IMR-90 (cell line): ENCODE measurements around the gene PPAT. TPM values are rescaled to one million over a fixed set of nuclear protein-coding genes. Genes with fewer than 3 reads are reported as not detected.

Experiments
- ATAC-seq: fragments of 200-7000 bp; cut with Tn5 transposase; 2 replicates; pipeline ENCODE4 v1.9.1; 2020; ENCODE audit warnings: low read depth, mild to moderate bottlenecking, moderate library complexity
- BruUV-seq: library from RNA; stranded (reverse); fragments of 400-500 nt; replicated peaks from 2 replicates; lab custom pipeline; 2021; lab: Mats Ljungman, UMichigan
- CTCF ChIA-PET: fragments of 300-600 bp; formaldehyde crosslinking; extraction: SDS; loops from one replicate; lab custom pipeline; 2021; ENCODE audit warnings: antibody characterized with exemption; lab: Yijun Ruan, JAX
- POLR2A ChIA-PET: fragments of 300-600 bp; sonication (Branson Sonifier 250); formaldehyde crosslinking; loops from one replicate; lab custom pipeline; 2022; ENCODE audit warnings: antibody characterized with exemption; ENCODE audit not compliant: unreplicated experiment; lab: Charles Lee
- DNase-seq: peaks from one replicate; pipeline ENCODE4 v3.0.0; 2013
- H2AFZ ChIP-seq: replicated peaks from 2 replicates; pipeline ENCODE3; 2013; ENCODE audit warnings: low read length, mild to moderate bottlenecking; ENCODE audit not compliant: poor library complexity
- H2AK5ac ChIP-seq: 2 replicates; pipeline ENCODE4 v1.6.1; 2013; ENCODE audit warnings: low read depth, low read length, inconsistent platforms
- H2AK9ac ChIP-seq: replicated peaks from 2 replicates; pipeline ENCODE3; 2013; ENCODE audit warnings: mild to moderate bottlenecking, low read depth, low read length, moderate library complexity; ENCODE audit not compliant: poor library complexity
- H2BK120ac ChIP-seq: 2 replicates; pipeline ENCODE4 v1.6.1; 2013; ENCODE audit warnings: low read depth, low read length, inconsistent platforms
- H2BK15ac ChIP-seq: 3 replicates; pipeline ENCODE4 v1.6.1; 2013; ENCODE audit warnings: low read depth, low read length, inconsistent platforms
- H2BK20ac ChIP-seq: 2 replicates; pipeline ENCODE4 v1.6.1; 2013; ENCODE audit warnings: low read depth, mild to moderate bottlenecking, inconsistent platforms, low read length, moderate library complexity
- H2BK5ac ChIP-seq: 2 replicates; pipeline ENCODE4 v1.6.1; 2013; ENCODE audit warnings: mild to moderate bottlenecking, low read depth, low read length, inconsistent platforms; ENCODE audit not compliant: poor library complexity, severe bottlenecking
- H3K14ac ChIP-seq: replicated peaks from 2 replicates; pipeline ENCODE4 v1.6.1; 2013; ENCODE audit warnings: low read depth, low read length, inconsistent platforms
- H3K18ac ChIP-seq: 2 replicates; pipeline ENCODE4 v1.6.1; 2013; ENCODE audit warnings: low read depth, low read length, control low read depth
- H3K23ac ChIP-seq: 2 replicates; pipeline ENCODE4 v1.6.1; 2013; ENCODE audit warnings: low read depth, low read length, inconsistent platforms
- H3K27ac ChIP-seq: 2 replicates; pipeline ENCODE4 v1.5.1; 2013; ENCODE audit warnings: mild to moderate bottlenecking, control low read depth, low read length; ENCODE audit not compliant: insufficient read depth
- H3K27me3 ChIP-seq: 2 replicates; pipeline ENCODE4 v1.6.1; 2013; ENCODE audit warnings: low read length; ENCODE audit not compliant: control insufficient read depth, insufficient read depth
- H3K36me3 ChIP-seq: 2 replicates; pipeline ENCODE4 v1.6.1; 2013; ENCODE audit warnings: low read length, mixed read lengths; ENCODE audit not compliant: control insufficient read depth, insufficient read depth
- H3K4ac ChIP-seq: 2 replicates; pipeline ENCODE4 v1.6.1; 2013; ENCODE audit warnings: low read depth, low read length, inconsistent platforms
- H3K4me1 ChIP-seq: 2 replicates; pipeline ENCODE4 v1.6.1; 2013; ENCODE audit warnings: low read length, mixed read lengths; ENCODE audit not compliant: control insufficient read depth, insufficient read depth
- H3K4me2 ChIP-seq: 2 replicates; pipeline ENCODE4 v1.6.1; 2013; ENCODE audit warnings: low read depth, mild to moderate bottlenecking, control low read depth, low read length, moderate library complexity
- H3K4me3 ChIP-seq: 2 replicates; pipeline ENCODE4 v1.5.1; 2013; ENCODE audit warnings: low read depth, mild to moderate bottlenecking, control low read depth, low read length, moderate library complexity; ENCODE audit not compliant: insufficient read depth
- H3K56ac ChIP-seq: 2 replicates; pipeline ENCODE4 v1.6.1; 2013; ENCODE audit warnings: low read length, inconsistent platforms; ENCODE audit not compliant: insufficient read depth; ENCODE audit errors: extremely low read depth
- H3K79me1 ChIP-seq, 2 experiments: 2 replicates each; pipeline ENCODE4 v1.6.1; 2013; ENCODE audit warnings: low read length in 2 of 2, inconsistent platforms in 1 of 2, low read depth in 1 of 2
- H3K9ac ChIP-seq: 2 replicates; pipeline ENCODE4 v1.6.1; 2013; ENCODE audit warnings: low read depth, low read length, control low read depth
- H3K9me1 ChIP-seq: 2 replicates; pipeline ENCODE4 v1.6.1; 2013; ENCODE audit warnings: low read length, inconsistent platforms; ENCODE audit not compliant: insufficient read depth
- H3K9me3 ChIP-seq: 2 replicates; pipeline ENCODE4 v1.6.1; 2013; ENCODE audit warnings: low read length; ENCODE audit not compliant: control insufficient read depth, insufficient read depth
- H4K20me1 ChIP-seq: 2 replicates; pipeline ENCODE4 v1.6.1; 2013; ENCODE audit warnings: low read length, inconsistent platforms; ENCODE audit not compliant: insufficient read depth
- H4K5ac ChIP-seq: 2 replicates; pipeline ENCODE4 v1.6.1; 2013; ENCODE audit warnings: mild to moderate bottlenecking, low read depth, low read length, control low read depth
- H4K8ac ChIP-seq, 2 experiments: 2 replicates each; pipeline ENCODE4 v1.6.1; 2013; ENCODE audit warnings: low read depth in 2 of 2, low read length in 2 of 2, control low read depth in 1 of 2, inconsistent platforms in 1 of 2
- H4K91ac ChIP-seq: 2 replicates; pipeline ENCODE4 v1.6.1; 2013; ENCODE audit warnings: low read depth, low read length, inconsistent platforms; ENCODE audit not compliant: insufficient read depth
- BHLHE40 ChIP-seq: fragments of 150-350 bp; IDR thresholded peaks from 2 replicates; pipeline ENCODE4 v1.6.1; 2016; ENCODE audit warnings: mild to moderate bottlenecking, low read depth, low read length
- CEBPB ChIP-seq: IDR thresholded peaks from 2 replicates; pipeline ENCODE4 v1.6.1; 2012; ENCODE audit warnings: low read depth, low read length, improper control_type of control experiment
- CHD1 ChIP-seq: IDR thresholded peaks from 2 replicates; pipeline ENCODE4 v1.6.1; 2012; ENCODE audit warnings: low read depth, low read length, improper control_type of control experiment
- FOS ChIP-seq: fragments of 150-350 bp; IDR thresholded peaks from 2 replicates; pipeline ENCODE4 v1.6.1; 2016; ENCODE audit warnings: low read depth, low read length
- MAFK ChIP-seq: IDR thresholded peaks from 2 replicates; pipeline ENCODE4 v1.6.1; 2012; ENCODE audit warnings: low read depth, low read length, improper control_type of control experiment
- MXI1 ChIP-seq: IDR thresholded peaks from 2 replicates; pipeline ENCODE4 v1.6.1; 2012; ENCODE audit warnings: low read depth, mild to moderate bottlenecking, low read length, moderate library complexity, borderline replicate concordance
- NFE2L2 ChIP-seq: fragments of 150-350 bp; IDR thresholded peaks from 2 replicates; pipeline ENCODE4 v1.6.1; 2016; ENCODE audit warnings: low read depth, mild to moderate bottlenecking, low read length
- RAD21 ChIP-seq: IDR thresholded peaks from 2 replicates; pipeline ENCODE4 v1.6.1; 2012; ENCODE audit warnings: low read length, improper control_type of control experiment
- RCOR1 ChIP-seq: IDR thresholded peaks from 2 replicates; pipeline ENCODE4 v1.6.1; 2012; ENCODE audit warnings: mild to moderate bottlenecking, low read length, improper control_type of control experiment; ENCODE audit not compliant: insufficient replicate concordance
- RFX5 ChIP-seq: IDR thresholded peaks from 2 replicates; pipeline ENCODE4 v1.8.0; 2012; ENCODE audit warnings: low read depth, mild to moderate bottlenecking, low read length, moderate library complexity
- SMC3 ChIP-seq: fragments of 150-350 bp; IDR thresholded peaks from 2 replicates; pipeline ENCODE4 v1.6.1; 2016; ENCODE audit warnings: low read depth, mild to moderate bottlenecking, antibody characterized with exemption, low read length, moderate library complexity
- WGBS, 2 experiments: methylation state at CpG; one replicate each; pipeline versions ENCODE4 v1.1.5 to v1.1.7; 2013; ENCODE audit warnings: missing lambda C conversion rate in 2 of 2; ENCODE audit not compliant: insufficient read length in 1 of 2; ENCODE audit errors: extremely low coverage in 2 of 2; 5-methylcytosine and 5-hydroxymethylcytosine counted together
- dilution Hi-C: fragments of 300-500 bp; cut with HindIII; formaldehyde crosslinking; loops from one replicate; pipeline ENCODE4 v1.14.3; 2018; ENCODE audit warnings: low sequenced_read_pairs; ENCODE audit not compliant: unreplicated experiment
- in situ Hi-C: fragments of 300-500 bp; cut with MboI; formaldehyde crosslinking; loops from 3 replicates; pipeline ENCODE4 v1.14.3; 2019; ENCODE audit warnings: low sequenced_read_pairs, inconsistent platforms, mixed read lengths
- intact Hi-C: fragments of 100-400 bp; cut with micrococcal nuclease; formaldehyde crosslinking; loops from 2 replicates; pipeline ENCODE4 v1.10.0; 2022
- polyA plus RNA-seq, 3 experiments: library from polyadenylated mRNA; depleted of rRNA; stranded (reverse); fragments of >200 nt; gene quantifications; 2 replicates each; pipeline ENCODE4 v1.2.3, GENCODE V29; 2012; ENCODE audit warnings: low replicate concordance in 1 of 3
- total RNA-seq: library from RNA; depleted of rRNA; stranded (reverse); fragments of >200 nt; gene quantifications from 2 replicates; pipeline ENCODE4 v1.2.3, GENCODE V29; 2012
- TF ChIP-seq, protein P1 (sequence below): fragments of 150-350 bp; IDR thresholded peaks from 2 replicates; pipeline ENCODE4 v1.6.1; 2017; ENCODE audit warnings: mild to moderate bottlenecking, antibody characterized with exemption, low read length, low read depth
- TF ChIP-seq, protein P2 (sequence below): conservative IDR thresholded peaks from 2 replicates; pipeline ENCODE4 v1.5.1; 2012; ENCODE audit warnings: mild to moderate bottlenecking, low read depth, low read length, improper control_type of control experiment

Gene PPAT
- total and polyA plus RNA-seq, 2 of the 4 experiments (the other 2 are of a cell fraction) = 7.0 to 21.1 TPM

DNA sequence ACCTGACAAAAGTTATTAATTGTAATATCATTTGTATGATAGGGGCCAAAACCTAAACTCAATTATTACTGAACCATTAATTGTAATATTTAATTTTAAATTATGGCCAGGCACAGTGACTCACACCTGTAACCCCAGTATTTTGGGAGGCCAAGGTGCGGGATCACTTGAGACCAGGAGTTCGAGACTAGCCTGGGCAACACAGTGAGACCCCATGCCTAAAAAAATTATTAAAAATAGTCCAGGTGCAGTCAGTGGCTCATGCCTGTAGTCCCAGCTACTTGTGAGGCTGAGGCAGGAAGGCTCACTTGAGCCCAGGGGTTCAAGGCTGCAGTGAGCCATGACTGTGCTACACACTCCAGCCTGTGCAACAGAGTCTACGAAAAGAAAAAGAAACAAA is 18.0 kb downstream of the PPAT start:
- Histone ChIP-seq H4K20me1 (no peaks in the 10 kb centered on the region; the same call in 1 of the 2 replicates), H2BK20ac (no peak overlapping the region), H4K91ac (no peak overlapping the region), H2AK9ac (no peak overlapping the region), H2BK120ac (no peak overlapping the region), H2BK5ac (no peak overlapping the region), H3K56ac (no peak overlapping the region), H3K9me3 (no peaks in the 10 kb centered on the region), H3K27me3 (no peaks in the 10 kb centered on the region), H3K14ac (no peak overlapping the region), H2AK5ac (no peak overlapping the region), H3K4me1 (no peaks in the 10 kb centered on the region), H3K4ac (no peak overlapping the region), H4K5ac (no peak overlapping the region), H2BK15ac (no peak overlapping the region), H3K9me1 (peaks cover 9% of the 10 kb centered on the region; the same call in 1 of the 2 replicates), H3K18ac (no peak overlapping the region), H3K4me3 (no peak overlapping the region), H3K4me2 (no peak overlapping the region), H3K36me3 (peaks cover 2% of the 10 kb centered on the region; the same call in 1 of the 2 replicates), H2AFZ (no peak overlapping the region), H3K23ac (no peak overlapping the region), H3K79me1 (peaks cover 11 to 42% of the 10 kb centered on the region in 2 experiments), H3K27ac (no peak overlapping the region), H4K8ac (no peak overlapping the region), H3K9ac (no peak overlapping the region)
- no TSS peak for BruUV-seq
- POLR2A ChIA-PET = no interaction called here
- intact Hi-C loops = no loop called here
- DNase-seq = no peak
- CTCF ChIA-PET = no interaction called here
- no peak for TF ChIP-seq FOS
- TF ChIP-seq SMC3 = no peak
- TF ChIP-seq RFX5 = no peak
- TF ChIP-seq, protein P1, sequence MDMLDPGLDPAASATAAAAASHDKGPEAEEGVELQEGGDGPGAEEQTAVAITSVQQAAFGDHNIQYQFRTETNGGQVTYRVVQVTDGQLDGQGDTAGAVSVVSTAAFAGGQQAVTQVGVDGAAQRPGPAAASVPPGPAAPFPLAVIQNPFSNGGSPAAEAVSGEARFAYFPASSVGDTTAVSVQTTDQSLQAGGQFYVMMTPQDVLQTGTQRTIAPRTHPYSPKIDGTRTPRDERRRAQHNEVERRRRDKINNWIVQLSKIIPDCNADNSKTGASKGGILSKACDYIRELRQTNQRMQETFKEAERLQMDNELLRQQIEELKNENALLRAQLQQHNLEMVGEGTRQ = no peak
- no peak for TF ChIP-seq RCOR1
- TF ChIP-seq NFE2L2 = no peak
- TF ChIP-seq MXI1 = no peak
- no peak for TF ChIP-seq CEBPB
- no peak for TF ChIP-seq BHLHE40
- TF ChIP-seq, protein P2, sequence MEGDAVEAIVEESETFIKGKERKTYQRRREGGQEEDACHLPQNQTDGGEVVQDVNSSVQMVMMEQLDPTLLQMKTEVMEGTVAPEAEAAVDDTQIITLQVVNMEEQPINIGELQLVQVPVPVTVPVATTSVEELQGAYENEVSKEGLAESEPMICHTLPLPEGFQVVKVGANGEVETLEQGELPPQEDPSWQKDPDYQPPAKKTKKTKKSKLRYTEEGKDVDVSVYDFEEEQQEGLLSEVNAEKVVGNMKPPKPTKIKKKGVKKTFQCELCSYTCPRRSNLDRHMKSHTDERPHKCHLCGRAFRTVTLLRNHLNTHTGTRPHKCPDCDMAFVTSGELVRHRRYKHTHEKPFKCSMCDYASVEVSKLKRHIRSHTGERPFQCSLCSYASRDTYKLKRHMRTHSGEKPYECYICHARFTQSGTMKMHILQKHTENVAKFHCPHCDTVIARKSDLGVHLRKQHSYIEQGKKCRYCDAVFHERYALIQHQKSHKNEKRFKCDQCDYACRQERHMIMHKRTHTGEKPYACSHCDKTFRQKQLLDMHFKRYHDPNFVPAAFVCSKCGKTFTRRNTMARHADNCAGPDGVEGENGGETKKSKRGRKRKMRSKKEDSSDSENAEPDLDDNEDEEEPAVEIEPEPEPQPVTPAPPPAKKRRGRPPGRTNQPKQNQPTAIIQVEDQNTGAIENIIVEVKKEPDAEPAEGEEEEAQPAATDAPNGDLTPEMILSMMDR = no peak
- no peak for TF ChIP-seq RAD21
- TF ChIP-seq MAFK = no peak
- TF ChIP-seq CHD1 = no peak
- no peak for ATAC-seq
- in situ Hi-C loops = loop anchor here (25.0 kb wide), 1 partner anchor 420 kb away; no protein-coding TSS in a partner anchor
- dilution Hi-C loops = no loop called here
- WGBS, 2 experiments = 100% methylated on average over 1 of the region's 3 CpGs; no CpG with 5 or more reads in 1 of the 2 experiments
